Muscle layer of duodenum (tissue), 2 donors: ENCODE measurements around the gene KLHL25.

ENCODE experiments used
- H3K27ac ChIP-seq: one replicate; pipeline ENCODE4 v1.7.0; 2013; ENCODE audit warnings: mild to moderate bottlenecking, low read length
- H3K27me3 ChIP-seq: one replicate; pipeline ENCODE4 v1.7.0; 2013; ENCODE audit warnings: low read depth, mild to moderate bottlenecking, control low read depth, low read length
- H3K36me3 ChIP-seq, 2 donors: one replicate each; pipeline ENCODE4 v1.7.0; 2013; ENCODE audit warnings: low read length in 2 of 2, control low read depth in 1 of 2, mild to moderate bottlenecking in 1 of 2; ENCODE audit not compliant: insufficient read depth in 2 of 2, control insufficient read depth in 1 of 2
- H3K4me1 ChIP-seq, 2 donors: one replicate each; pipeline ENCODE4 v1.7.0; 2013; ENCODE audit warnings: low read length in 2 of 2, mild to moderate bottlenecking in 2 of 2, control low read depth in 1 of 2, moderate library complexity in 1 of 2; ENCODE audit not compliant: insufficient read depth in 2 of 2, control insufficient read depth in 1 of 2
- H3K4me3 ChIP-seq, 2 donors: one replicate each; pipeline ENCODE4 v1.7.0; 2013; ENCODE audit warnings: low read length in 2 of 2, low read depth in 1 of 2, mild to moderate bottlenecking in 1 of 2
- H3K9me3 ChIP-seq, 2 donors: one replicate each; pipeline ENCODE4 v1.7.0; 2013; ENCODE audit warnings: low read length in 2 of 2, control low read depth in 1 of 2, mild to moderate bottlenecking in 1 of 2; ENCODE audit not compliant: control insufficient read depth in 1 of 2
- donor health status: healthy.

Gene KLHL25

GRCh38 chr15:85828874-85829273, 34.1 kb upstream of the KLHL25 start:
- H3K4me1 ChIP-seq = no peaks in the 10 kb centered on the region

DNA sequence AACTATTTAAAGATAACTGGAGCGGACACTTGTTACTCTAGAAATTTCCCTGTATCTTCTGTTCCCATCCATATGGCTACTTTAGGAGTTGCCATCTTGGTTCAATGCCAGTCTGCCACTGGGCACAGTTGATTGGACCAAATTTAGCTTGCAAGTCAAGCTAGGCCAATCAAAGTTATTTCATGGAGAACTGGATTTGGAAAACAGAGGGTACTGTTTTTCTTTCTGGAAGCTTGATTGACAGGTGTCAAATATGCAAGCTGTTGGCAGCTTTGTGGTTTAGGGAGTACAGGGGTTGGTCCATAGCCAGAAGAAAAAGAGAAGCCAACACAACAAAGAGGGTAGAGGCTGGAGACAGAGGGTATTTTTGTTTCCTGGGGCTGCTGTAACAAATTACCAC, 33.4 kb upstream of the KLHL25 start:
- Histone ChIP-seq H3K4me1 (no peaks in the 10 kb centered on the region), H3K27me3 (no peaks in the 10 kb centered on the region), H3K4me3 (no peak overlapping the region), H3K27ac (no peak overlapping the region), H3K9me3 (no peaks in the 10 kb centered on the region), H3K36me3 (no peaks in the 10 kb centered on the region)

More at GRCh38 chr15:85828874-85829273, 34.1 kb upstream of the KLHL25 start:
- Histone ChIP-seq H3K9me3 (no peaks in the 10 kb centered on the region), H3K4me3 (no peak overlapping the region), H3K27me3 (no peaks in the 10 kb centered on the region), H3K27ac (no peak overlapping the region), H3K36me3 (no peaks in the 10 kb centered on the region)

- Histone ChIP-seq H3K9me3 (no peaks in the 10 kb centered on the region), H3K4me1 (no peaks in the 10 kb centered on the region), H3K27ac (no peak overlapping the region), H3K27me3 (no peaks in the 10 kb centered on the region), H3K36me3 (no peaks in the 10 kb centered on the region), H3K4me3 (no peak overlapping the region)
Measured at GRCh38 chr15:85826756-85827515, 32.2 kb upstream of the KLHL25 start.

DNA sequence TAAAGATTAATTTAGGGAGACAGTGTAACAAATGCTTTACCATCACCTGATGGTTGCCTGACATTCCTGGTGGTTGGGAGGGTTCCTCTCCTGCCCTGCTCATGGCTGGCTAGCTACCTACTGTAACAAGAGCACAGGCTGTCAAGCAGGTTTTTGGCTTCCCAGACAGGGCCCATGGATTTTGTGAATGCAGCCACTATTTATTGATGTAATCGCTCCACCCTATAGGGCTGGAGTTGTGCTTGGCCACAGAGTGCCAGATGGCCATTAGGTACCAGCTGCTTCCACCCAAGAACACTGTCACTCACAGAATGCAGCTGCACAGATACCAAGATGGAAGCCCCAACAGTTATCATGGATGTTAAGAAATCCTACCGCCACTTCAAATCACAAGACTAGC, 31.0 kb upstream of the KLHL25 start:
- no peak overlapping the region for H3K27ac ChIP-seq
- no peaks in the 10 kb centered on the region for H3K4me1 ChIP-seq
- no peaks in the 10 kb centered on the region for H3K9me3 ChIP-seq
- no peaks in the 10 kb centered on the region for H3K27me3 ChIP-seq
- H3K36me3 ChIP-seq = no peaks in the 10 kb centered on the region
- no peak overlapping the region for H3K4me3 ChIP-seq

- no peaks in the 10 kb centered on the region for H3K27me3 ChIP-seq
- no peaks in the 10 kb centered on the region for H3K36me3 ChIP-seq
- H3K27ac ChIP-seq = no peak overlapping the region
- H3K9me3 ChIP-seq = no peaks in the 10 kb centered on the region
- H3K4me3 ChIP-seq = no peak overlapping the region
- no peaks in the 10 kb centered on the region for H3K4me1 ChIP-seq
Measured at GRCh38 chr15:85825118-85825517, 30.4 kb upstream of the KLHL25 start.

DNA sequence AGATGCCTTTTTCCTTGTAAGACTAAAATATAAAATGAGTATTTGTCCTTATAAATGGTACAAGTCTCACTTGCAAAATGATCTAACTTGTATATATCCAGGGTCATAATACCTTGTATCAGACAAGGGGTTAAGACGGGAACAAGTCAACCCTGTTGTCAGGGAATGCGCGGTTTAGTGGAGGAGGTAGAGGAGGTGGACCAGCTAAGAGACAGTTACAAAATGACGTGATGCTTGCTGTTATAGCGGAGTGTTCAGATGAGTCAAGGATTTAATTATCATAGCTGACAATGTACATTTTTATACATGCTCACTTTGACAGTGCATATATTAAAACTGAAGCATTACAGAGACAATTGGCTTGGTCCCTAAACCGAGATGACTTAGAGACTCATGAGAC, 26.8 kb upstream of the KLHL25 start:
- Histone ChIP-seq H3K9me3 (no peaks in the 10 kb centered on the region), H3K27ac (no peak overlapping the region), H3K4me3 (no peak overlapping the region)

DNA sequence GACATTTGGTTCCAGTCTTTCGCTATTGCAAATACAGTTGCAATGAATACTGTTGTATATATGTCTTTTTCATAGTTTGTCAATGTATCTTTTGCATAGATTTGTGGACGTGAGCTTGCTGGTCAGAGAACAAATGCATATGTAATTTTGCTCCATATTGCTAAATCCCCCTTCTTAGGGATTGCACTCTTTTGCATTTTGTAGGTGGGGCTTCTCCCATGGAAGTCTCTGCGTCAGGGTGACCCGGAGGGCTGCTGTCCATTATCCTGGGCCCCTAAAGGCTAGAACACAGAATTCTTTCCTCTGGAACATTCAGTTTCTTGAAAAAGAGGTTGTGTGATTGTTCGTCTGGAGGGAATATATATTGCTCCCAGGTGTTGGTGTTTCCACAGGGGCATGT, 25.2 kb upstream of the KLHL25 start:
- H3K36me3 ChIP-seq = no peaks in the 10 kb centered on the region

More for the DNA sequence above, 26.8 kb upstream of the KLHL25 start:
- H3K4me1 ChIP-seq = no peaks in the 10 kb centered on the region
- H3K27me3 ChIP-seq = no peaks in the 10 kb centered on the region
- H3K36me3 ChIP-seq = no peaks in the 10 kb centered on the region

GRCh38 chr15:85813234-85813633, 18.5 kb upstream of the KLHL25 start:
- no peaks in the 10 kb centered on the region for H3K36me3 ChIP-seq
- no peaks in the 10 kb centered on the region for H3K4me1 ChIP-seq
- H3K9me3 ChIP-seq = no peaks in the 10 kb centered on the region
- H3K27me3 ChIP-seq = no peaks in the 10 kb centered on the region
- no peak overlapping the region for H3K27ac ChIP-seq
- no peak overlapping the region for H3K4me3 ChIP-seq

More for the DNA sequence above, 25.2 kb upstream of the KLHL25 start:
- Histone ChIP-seq H3K9me3 (no peaks in the 10 kb centered on the region), H3K4me3 (no peak overlapping the region), H3K27me3 (no peaks in the 10 kb centered on the region), H3K27ac (no peak overlapping the region), H3K4me1 (no peaks in the 10 kb centered on the region)

DNA sequence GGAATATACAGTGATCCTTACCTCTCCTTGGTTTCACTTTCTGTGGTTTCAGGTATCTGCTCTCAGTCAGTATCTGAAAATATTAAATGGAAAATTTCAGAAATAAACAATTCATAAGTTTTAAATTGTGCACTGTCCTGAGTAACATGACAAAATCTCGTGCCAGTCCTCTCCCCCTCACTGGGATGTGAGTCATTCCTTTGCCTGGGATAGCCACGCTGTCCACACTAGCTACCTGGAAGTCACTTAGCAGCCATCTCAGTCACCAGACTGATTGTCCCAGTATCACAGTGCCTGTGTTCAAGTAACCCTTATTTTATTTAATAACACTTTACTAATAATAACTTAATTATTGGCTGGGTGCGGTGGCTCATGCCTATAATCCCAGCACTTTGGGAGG, 15.3 kb upstream of the KLHL25 start:
- Histone ChIP-seq H3K4me3 (no peak overlapping the region), H3K9me3 (no peaks in the 10 kb centered on the region), H3K4me1 (peaks cover 0 to 4% of the 10 kb centered on the region in 2 donors), H3K27me3 (no peaks in the 10 kb centered on the region), H3K36me3 (no peaks in the 10 kb centered on the region), H3K27ac (no peak overlapping the region)

GRCh38 chr15:85805420-85805819, 10.7 kb upstream of the KLHL25 start:
- Histone ChIP-seq H3K27me3 (no peaks in the 10 kb centered on the region), H3K27ac (no peak overlapping the region), H3K36me3 (no peaks in the 10 kb centered on the region), H3K4me3 (no peak overlapping the region), H3K4me1 (peaks cover 0 to 13% of the 10 kb centered on the region in 2 donors), H3K9me3 (no peaks in the 10 kb centered on the region)

DNA sequence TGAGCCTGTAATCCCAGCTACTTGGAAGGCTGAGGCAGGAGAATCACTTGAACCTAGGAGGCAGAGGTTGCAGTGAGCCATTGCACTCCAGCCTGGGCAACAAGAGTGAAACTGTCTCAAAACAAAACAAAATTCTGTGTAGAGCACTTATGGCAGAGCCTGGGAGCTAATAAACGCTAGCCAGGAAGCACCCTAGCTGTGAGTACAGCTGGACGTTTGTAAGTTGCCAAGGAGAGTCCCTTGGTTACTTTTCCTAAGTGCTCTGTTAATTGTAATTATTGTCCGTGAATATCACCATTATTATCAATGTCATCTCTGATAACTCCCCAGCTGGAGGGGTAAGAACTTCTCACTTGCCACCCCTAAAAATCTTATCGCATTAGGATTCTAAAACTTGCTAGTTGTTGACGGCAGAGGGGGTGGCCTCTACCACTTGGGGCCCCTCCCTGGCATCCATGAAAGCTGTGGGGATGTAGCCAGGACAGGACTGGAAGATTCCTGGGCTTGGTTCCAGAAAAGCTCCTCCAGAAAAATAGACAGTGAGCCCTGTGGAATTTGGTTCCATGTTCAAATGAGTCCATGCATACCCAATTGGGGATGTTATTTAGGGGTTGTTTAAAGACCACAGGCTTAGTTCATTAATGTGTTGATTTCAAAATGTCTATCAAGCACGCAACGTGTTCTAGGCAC, 9.9 kb upstream of the KLHL25 start:
- Histone ChIP-seq H3K27ac (no peak overlapping the region), H3K4me1 (peaks cover 0 to 13% of the 10 kb centered on the region in 2 donors), H3K4me3 (no peak overlapping the region), H3K27me3 (no peaks in the 10 kb centered on the region), H3K36me3 (no peaks in the 10 kb centered on the region), H3K9me3 (no peaks in the 10 kb centered on the region)
